ENCODE measurements around the gene TRPV6.

The TRPV6 gene

GRCh38 chr7:142847353-142847752 is 38.2 kb downstream of the TRPV6 start:
- DNase-seq = no peak

- no peak for DNase-seq
Measured at GRCh38 chr7:142842251-142842766, 43.2 kb downstream of the TRPV6 start.

GRCh38 chr7:142838461-142839213 is 46.9 kb downstream of the TRPV6 start:
- DNase-seq = no peak

- no peak for DNase-seq
Measured at GRCh38 chr7:142836426-142836825, 49.1 kb downstream of the TRPV6 start.

- DNase-seq = no peak
Measured at GRCh38 chr7:142835487-142835886, 50.1 kb downstream of the TRPV6 start.

- DNase-seq = no peak
Measured at GRCh38 chr7:142833174-142834048, 52.1 kb downstream of the TRPV6 start.

GRCh38 chr7:142832417-142832816 is 53.1 kb downstream of the TRPV6 start:
- DNase-seq = no peak

- DNase-seq = no peak
Measured at GRCh38 chr7:142827951-142828500, 57.5 kb downstream of the TRPV6 start.

GRCh38 chr7:142822714-142823113 is 62.8 kb downstream of the TRPV6 start:
- no peak for DNase-seq
